T-helper 1 cell (primary cell): ENCODE results near the gene BSG.

Experiments used
- DNase-seq, 5 donors: peaks; one replicate each; pipeline ENCODE4 v3.0.0-alpha.2; 2012 to 2020

BSG gene

DNA sequence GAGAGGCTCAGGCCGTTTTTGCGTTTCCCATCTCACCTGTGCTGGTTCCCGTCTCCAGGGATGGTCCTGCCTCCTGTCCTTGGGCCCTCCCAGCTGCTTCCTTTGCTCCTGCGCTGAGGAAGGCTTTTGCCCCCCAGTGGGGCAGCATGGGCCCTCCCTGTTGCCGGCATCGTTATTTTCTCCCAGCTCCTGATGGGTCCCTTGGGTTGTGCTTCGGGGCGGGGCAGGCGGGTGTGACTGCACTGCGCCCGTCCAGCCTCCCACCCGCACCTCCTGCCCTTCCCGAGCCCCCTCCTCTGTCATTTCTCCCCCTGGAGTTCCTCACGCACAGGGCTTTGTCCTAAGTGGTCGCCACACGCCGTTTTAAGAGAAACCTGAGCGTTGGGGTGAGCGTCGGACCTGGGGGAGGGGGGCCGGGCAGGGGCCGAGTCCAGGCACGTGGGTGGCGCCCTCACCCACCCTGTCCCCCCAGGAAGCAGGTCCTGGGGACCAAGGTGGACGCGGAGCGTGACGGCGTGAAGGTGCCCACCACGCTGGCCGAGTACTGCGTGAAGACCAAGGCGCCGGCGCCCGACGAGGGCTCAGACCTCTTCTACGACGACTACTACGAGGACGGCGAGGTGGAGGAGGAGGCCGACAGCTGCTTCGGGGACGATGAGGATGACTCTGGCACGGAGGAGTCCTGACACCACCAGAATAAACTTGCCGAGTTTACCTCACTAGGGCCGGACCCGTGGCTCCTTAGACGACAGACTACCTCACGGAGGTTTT is 31.3 kb upstream of the BSG start:
- DNase-seq: no peak

DNA sequence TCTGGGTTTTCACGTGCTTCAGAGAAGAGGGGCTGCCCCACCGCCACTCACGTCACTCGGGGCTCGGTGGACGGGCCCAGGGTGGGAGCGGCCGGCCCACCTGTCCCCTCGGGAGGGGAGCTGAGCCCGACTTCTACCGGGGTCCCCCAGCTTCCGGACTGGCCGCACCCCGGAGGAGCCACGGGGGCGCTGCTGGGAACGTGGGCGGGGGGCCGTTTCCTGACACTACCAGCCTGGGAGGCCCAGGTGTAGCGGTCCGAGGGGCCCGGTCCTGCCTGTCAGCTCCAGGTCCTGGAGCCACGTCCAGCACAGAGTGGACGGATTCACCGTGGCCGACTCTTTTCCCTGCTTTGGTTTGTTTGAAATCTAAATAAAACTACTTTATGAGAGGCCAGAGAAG is 30.7 kb upstream of the BSG start:
- no peak for DNase-seq

DNA sequence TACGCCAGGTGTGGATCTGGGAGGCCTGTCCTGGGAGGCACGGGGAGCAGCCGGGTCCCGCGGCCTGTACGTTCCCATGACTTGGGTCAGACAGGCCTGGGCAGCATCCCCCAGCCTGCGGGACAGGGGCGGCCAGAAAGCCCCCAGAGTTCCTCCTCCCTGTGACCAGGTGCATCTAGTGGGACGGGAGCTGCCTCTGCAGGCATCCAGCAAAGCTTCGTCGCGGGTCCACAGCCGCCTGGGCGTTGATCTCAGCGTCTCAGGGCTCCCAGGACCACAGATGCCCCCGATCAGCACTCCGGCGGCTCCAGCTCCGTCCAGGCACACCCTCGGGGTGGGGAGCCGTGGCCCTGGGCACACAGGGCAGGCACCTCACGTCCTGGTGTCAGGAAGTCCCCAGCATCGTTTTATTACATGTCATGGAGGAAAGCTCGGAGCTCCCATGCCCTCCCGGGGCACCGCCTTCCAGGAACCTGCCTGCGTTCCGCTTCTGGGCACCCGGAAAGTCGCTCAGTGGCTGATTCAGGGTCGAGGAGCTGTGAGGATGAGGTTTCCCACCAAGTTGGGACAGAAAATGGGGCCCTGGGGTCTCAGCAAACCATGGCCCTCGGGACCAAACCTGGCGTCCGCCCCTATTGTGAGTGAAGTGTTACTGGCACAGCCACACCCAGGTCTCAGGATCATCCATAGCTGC is 30.1 kb upstream of the BSG start:
- DNase-seq: no peak

DNA sequence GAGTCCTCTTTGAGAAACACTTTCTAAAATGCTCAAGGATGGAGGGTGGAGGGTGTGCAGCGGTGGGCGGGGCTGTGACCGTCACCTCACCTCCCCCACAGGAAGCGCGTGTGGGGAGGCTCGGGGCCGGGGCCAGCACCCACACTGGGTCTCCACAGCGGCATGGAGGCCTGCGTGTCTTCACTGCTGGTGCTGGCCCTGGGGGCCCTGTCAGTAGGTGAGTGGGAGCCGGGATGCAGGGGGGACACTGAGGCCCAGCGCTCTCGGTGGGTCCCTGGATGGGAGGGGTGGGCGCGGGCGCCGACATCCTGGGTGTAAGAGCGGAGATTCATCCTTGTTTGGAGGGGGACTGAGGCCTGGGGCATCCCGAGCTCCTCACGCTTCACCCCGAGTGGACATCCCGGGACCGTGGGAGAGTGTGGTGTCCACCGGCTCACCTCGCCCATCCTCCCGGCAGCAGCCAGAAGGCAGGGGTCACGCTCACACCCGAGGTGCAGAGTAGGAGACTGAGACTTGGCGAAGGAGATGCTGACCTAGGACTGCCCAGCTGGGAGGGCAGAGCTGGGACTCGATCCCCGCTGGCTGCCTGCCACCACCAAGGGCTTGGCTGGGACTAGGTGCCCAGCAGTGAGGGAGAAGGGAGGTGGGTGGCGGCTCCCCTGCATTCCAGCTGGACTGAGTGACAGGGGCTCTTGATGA is 28.3 kb upstream of the BSG start, which contains the start of gene GZMM:
Gene GZMM, plus strand, starts transcription at position 144 of the 699 bp plus-strand sequence. Its CDS starts 19 bp downstream, at position 163.
- peak; percentile 51 to 80 (median 70) for DNase-seq

DNA sequence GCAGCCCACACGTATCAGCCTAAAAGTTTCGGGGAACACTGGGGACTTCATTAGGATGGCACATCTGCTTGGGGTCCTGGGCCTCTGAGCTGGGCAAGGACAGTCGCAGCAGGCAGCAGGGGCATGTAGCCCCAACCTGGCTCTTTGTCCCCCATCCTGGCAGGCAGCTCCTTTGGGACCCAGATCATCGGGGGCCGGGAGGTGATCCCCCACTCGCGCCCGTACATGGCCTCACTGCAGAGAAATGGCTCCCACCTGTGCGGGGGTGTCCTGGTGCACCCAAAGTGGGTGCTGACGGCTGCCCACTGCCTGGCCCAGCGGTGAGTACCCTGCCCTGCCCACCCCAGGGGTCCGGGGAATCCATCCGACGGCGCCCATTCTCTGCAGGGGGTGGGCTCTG is 25.3 kb upstream of the BSG start:
- DNase-seq: no peak

DNA sequence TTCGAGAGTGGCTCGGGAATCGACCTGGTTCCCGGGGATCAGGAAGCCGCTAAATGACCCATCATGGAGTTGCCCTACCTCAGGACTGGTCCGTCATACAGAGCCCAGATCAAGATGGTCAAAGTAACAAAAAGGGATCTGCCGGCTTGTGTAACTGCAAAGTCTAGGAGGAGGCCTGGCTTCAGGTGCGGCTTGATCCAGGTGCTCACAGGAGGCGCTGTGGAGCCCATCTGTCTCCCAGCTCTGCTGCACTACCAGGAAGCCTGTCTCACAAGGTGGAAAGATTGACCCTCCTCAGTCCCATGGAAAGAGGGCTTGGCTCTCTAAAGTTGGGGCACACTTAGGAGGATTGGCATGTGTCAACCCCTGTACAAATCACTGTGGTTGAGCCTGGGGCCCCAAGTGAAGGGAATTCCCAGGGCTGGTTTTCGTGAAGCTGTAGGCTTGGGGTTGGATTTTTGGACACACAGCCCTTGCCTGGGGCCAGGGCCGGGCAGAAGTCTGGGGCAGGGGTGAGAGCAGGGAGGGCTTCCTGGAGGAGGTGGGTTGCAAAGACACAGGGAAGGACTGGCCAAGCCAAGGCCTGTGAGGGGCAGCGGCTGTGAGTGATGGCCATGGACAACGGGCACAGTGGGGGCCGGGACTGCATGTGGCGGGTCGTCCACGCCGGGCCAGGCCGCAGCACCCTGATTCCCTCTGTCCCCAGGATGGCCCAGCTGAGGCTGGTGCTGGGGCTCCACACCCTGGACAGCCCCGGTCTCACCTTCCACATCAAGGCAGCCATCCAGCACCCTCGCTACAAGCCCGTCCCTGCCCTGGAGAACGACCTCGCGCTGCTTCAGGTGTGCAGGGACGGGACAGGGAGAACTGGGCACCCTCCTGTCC is 24.3 kb upstream of the BSG start:
- no peak for DNase-seq

DNA sequence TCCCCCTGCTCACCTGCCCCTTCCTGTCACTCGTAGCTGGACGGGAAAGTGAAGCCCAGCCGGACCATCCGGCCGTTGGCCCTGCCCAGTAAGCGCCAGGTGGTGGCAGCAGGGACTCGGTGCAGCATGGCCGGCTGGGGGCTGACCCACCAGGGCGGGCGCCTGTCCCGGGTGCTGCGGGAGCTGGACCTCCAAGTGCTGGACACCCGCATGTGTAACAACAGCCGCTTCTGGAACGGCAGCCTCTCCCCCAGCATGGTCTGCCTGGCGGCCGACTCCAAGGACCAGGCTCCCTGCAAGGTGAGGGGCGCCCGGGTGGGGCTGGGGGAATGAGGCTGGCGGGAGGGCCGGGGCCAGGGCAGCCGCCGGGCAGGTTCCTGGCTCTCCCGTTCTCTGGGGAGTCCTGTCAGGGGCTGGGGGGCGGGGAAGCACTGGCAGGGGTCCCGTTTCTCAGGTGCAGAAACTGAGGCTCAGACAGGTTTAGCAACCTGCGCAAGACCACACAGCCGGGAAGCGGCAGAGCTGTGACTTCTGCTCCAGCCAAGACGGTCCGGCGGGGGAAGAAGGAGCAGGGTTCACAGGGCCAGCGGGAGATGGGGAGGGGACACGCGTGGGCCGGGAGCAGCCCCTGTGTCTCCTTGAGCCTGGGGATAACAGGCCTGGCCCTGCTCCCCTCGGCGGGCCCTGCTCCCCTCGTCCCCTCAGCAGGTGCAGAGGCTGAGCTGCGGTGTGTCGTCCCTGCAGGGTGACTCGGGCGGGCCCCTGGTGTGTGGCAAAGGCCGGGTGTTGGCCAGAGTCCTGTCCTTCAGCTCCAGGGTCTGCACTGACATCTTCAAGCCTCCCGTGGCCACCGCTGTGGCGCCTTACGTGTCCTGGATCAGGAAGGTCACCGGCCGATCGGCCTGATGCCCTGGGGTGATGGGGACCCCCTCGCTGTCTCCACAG is 23.2 kb upstream of the BSG start:
- DNase-seq: no peak

DNA sequence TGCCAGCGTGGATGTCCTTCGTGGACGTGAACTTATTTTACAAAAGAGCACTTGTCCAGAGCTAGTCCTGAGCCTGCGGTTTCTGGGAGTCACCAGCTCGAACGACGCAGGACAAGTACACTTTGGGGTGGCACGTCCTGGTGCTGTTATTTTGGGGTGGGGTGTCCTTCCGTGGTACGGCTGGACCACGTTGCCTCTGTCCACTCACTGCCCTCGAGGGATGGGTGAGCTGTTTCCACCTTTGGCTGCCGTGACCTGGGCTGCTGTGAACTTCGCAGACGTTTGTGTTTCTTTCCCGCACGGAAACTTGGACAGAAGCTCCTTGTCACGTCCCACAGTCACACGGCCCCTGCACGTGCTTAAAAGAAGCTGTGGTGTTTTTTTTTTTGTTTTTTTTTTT is 17.6 kb upstream of the BSG start:
- DNase-seq: no peak

DNA sequence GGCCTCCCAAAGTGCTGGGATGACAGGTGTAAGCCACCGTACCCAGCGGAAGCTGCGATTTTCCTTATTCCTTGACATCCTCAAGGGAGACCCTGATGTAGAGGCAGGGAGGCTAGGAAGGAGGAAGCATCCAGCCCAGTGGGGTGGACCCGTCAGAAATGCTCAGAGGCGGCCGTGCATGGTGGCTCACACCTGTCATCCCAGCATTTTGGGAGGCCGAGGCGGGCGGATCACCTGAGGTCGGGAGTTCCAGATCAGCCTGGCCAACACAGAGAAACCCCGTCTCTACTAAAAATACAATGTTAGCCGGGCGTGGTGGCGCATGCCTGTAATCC is 17.0 kb upstream of the BSG start:
- no peak for DNase-seq

DNA sequence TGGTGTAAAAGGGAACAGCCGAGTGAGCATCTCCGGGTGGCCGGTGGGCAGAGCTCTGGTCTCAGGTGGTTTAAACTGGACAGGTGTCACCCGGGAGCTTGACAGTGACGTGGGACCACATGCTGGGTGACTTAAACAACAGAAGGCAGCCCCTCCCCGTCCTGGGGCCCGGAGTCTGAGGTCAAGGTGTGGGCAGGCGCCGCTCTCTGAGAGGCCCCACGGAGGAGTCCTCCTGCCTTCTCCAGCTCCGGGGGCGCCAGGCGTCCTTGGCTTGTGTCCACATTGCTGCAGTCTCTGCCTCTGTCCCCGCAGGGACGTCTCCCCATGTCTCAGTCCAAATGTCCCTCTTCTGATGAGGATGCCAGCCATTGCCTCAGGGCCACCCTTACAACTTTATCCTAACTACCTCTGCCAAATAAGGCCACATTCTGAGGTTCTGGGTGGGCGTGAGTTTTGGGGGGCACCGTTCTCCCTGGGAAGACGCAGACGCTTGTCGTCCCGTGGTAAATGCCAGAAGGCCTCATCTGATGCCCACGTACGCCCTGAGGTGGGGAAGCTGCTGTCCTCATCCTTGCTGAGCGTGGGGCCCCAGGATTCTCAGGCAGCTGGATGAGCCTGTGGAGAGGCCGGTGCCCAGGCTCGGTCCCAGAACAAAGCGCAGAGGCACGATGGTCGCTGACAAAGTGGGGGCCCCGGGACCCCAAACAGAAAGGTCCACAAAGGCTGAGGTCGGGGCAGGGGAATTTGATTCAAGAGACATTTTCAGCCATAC is 15.6 kb upstream of the BSG start:
- no peak for DNase-seq

DNA sequence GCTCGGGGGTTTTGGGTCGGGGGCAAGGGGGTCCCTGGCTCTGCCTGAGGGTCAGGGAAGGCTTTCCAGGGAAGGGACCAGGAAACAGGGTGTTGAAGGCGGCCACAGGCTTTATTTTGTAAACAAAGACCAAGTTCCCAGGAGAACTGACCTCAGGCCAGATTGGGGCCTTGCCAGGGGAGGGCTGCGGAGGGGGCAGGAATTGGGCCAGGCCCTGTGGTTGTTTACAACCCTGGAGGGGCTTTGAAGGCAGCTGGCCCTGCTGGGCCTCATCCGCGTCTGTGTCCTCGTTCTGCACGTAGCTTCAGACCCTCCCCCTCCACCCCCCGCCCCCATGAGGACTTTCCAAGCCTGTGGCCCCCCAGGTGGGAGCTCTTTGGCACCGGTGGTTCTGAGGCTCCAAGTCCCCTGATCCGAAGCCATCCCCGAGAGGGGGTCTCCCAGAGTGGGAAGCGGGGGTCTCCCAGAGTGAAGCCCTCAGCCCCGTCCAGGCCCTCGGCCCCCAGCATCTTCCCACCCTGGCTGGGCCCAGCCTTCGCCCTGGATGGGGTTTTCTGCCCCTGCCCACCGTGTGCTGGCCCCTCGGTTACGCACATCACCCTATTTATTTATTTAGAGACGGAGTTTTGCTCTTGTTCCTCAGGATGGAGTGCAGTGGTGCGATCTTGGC is 13.5 kb upstream of the BSG start:
- DNase-seq: no peak

DNA sequence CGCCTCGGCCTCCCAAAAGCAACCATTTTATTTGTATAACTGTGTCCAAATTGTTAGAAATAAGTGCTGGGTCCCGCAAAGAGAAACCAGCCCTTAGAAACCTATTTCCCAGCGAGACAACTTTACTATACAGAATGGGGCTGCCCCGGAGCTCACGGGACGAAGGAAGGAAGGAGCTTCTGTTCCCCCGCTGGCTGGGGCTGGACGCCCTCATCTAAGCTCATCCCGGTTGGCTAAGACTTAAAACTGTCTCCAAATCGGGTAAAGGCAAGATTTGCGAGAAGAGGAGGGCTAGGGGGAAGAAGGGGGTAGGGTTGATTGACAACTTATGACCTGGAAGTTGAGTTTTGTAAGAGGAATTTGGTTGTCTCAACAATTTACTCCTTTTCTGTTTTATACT is 12.3 kb upstream of the BSG start:
- DNase-seq: no peak

DNA sequence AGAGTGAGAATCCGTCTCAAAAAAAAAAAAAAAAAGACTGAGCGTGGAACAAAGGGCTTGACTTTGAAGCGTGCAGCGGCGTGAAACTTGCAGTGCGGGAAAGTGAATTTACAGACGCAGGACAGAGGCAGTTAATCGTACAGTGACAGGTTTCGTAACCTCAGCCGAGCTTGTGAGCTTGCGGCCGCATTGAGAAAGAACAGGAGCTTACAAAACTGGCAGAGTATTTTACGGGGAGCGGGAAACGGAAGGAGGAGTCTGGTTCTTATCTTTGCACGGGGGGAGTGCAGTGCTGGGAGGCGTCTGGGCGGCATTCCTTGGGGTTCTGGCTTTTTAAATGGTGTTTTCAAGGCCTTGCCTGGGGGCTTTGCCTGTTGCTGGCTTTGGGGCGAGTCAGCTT is 6.0 kb upstream of the BSG start:
- DNase-seq: no peak

DNA sequence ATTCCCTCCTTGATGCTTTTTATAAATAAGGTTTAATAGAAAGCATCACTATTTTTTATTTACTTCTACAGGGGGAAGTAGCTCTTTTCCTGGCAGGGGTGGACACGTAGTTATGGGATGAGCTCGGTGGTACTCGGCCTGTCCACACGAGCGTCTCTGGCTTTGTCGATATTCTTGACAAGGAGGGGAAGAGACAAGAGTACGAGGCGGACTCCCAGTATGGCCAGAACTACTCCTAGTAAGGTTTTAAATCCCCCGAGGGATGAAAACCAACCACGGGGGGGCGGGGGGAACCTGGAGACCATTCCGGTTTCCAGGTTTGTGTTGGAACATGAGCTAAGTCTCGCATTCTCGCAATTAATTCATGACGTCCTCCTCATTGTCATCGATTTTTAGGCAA is 5.6 kb upstream of the BSG start:
- no peak for DNase-seq

DNA sequence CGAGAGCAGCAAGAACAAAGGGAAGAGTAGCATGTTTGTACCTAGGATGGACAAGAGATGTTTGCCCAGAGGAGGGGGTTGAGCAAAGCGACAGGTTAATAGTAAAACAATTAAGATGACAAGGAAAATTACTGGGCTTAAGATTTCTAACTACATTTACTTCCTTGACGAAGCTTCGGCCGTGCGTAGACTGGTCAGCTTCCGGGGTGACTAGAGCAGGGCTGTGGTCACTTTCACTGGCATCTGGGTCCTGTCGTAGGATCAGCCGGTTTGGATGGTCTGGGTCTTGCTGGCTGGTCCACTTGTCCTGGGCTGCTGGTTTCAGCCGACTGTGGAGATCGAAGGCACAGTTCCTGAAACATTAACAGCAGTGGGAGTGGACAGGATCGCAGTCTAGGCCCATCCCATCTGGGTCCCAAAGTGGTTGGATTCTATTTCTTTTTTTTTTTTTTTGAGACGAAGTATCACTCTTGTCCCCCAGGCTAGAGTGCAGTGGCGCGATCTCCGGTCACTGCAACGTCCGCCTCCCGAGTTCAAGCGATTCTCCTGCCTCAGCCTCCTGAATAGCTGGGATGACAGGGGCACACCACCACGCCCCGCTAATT is 5.0 kb upstream of the BSG start:
- DNase-seq: no peak

DNA sequence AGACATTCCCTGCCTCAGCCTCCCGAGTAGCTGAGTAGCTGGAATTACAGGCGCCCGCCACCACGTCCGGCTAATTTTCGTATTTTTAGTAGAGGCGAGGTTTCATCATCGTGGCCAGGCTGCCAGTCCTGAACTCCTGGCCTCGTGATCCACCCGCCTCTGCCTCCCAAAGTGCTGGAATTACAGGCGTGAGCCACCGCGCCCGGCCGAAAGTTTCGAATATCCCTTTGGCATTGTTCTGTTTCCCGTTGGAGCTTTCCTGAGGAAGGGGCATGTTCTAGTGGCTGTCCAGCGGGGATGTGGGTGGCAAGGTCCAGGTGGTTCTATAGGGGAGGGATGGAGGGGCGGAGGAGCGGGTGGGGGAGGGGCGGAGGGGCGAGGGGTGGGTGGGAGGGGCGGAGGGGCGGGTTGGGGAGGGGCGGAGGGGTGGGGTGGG is 2.1 kb upstream of the BSG start:
- peak in 1 of 5 donors; percentile 40 for DNase-seq

DNA sequence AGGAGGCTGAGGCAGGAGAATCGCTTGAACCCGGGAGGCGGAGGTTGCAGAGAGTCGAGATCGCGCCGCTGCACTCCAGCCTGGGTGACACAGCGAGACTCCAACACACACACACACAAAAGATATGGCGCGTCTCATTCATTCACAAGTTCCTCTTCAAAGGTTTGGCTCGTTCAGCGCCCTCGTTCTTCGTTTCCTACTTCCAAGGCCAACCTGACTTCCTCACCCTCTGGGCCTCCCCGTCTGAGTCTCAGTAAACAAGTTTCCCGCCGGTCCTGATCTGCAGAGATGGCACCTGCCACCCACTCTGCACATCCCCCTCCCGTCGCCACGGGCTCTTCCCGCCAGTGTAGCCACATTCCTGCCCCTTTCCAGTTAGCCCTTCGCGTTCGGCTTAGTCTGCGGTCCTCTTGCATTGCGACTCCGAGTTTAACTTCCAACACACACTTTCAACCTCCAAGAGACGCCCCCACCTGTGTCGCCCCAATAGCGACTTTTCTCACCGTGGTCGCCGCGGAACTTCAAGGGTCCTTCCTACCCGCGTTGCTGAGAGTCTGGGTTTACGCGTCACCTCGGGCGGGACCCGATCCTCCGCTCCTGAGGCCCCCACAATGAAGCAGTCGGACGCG is 1.3 kb upstream of the BSG start:
- DNase-seq: peak; percentile 36 to 70 (median 59)

DNA sequence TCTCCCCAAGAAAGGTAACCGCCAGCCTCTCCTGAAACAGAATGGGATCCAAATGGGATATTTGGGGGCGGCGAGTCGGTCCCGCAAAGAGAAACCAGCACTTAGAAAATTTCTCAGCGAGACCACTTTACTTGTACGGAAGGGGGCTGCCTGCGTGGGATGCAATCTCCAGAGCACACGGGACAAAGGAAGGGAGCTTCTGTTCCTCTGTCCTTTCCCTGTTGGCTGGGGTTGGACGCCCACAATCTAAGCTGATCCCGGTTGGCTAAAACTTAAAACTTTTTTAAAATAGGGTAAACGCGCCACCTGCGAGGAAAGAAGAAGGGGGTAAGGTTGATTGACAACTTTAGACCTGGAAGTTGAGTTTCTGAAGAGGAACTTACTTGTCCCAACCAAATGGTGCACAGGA is 826 bp upstream of the BSG start:
- no peak for DNase-seq
